ENCODE measurements around the gene DNAH5. TPM values are rescaled to one million over a fixed set of nuclear protein-coding genes. Genes with fewer than 3 reads are reported as not detected.

DNAH5 gene
- total and polyA plus RNA-seq, 2 experiments from 2014 or later, result 0.56 to 0.97 TPM

GRCh38 chr5:13972029-13972428 is 27.5 kb upstream of the DNAH5 start (continued):
- TF ChIP-seq, protein P1, sequence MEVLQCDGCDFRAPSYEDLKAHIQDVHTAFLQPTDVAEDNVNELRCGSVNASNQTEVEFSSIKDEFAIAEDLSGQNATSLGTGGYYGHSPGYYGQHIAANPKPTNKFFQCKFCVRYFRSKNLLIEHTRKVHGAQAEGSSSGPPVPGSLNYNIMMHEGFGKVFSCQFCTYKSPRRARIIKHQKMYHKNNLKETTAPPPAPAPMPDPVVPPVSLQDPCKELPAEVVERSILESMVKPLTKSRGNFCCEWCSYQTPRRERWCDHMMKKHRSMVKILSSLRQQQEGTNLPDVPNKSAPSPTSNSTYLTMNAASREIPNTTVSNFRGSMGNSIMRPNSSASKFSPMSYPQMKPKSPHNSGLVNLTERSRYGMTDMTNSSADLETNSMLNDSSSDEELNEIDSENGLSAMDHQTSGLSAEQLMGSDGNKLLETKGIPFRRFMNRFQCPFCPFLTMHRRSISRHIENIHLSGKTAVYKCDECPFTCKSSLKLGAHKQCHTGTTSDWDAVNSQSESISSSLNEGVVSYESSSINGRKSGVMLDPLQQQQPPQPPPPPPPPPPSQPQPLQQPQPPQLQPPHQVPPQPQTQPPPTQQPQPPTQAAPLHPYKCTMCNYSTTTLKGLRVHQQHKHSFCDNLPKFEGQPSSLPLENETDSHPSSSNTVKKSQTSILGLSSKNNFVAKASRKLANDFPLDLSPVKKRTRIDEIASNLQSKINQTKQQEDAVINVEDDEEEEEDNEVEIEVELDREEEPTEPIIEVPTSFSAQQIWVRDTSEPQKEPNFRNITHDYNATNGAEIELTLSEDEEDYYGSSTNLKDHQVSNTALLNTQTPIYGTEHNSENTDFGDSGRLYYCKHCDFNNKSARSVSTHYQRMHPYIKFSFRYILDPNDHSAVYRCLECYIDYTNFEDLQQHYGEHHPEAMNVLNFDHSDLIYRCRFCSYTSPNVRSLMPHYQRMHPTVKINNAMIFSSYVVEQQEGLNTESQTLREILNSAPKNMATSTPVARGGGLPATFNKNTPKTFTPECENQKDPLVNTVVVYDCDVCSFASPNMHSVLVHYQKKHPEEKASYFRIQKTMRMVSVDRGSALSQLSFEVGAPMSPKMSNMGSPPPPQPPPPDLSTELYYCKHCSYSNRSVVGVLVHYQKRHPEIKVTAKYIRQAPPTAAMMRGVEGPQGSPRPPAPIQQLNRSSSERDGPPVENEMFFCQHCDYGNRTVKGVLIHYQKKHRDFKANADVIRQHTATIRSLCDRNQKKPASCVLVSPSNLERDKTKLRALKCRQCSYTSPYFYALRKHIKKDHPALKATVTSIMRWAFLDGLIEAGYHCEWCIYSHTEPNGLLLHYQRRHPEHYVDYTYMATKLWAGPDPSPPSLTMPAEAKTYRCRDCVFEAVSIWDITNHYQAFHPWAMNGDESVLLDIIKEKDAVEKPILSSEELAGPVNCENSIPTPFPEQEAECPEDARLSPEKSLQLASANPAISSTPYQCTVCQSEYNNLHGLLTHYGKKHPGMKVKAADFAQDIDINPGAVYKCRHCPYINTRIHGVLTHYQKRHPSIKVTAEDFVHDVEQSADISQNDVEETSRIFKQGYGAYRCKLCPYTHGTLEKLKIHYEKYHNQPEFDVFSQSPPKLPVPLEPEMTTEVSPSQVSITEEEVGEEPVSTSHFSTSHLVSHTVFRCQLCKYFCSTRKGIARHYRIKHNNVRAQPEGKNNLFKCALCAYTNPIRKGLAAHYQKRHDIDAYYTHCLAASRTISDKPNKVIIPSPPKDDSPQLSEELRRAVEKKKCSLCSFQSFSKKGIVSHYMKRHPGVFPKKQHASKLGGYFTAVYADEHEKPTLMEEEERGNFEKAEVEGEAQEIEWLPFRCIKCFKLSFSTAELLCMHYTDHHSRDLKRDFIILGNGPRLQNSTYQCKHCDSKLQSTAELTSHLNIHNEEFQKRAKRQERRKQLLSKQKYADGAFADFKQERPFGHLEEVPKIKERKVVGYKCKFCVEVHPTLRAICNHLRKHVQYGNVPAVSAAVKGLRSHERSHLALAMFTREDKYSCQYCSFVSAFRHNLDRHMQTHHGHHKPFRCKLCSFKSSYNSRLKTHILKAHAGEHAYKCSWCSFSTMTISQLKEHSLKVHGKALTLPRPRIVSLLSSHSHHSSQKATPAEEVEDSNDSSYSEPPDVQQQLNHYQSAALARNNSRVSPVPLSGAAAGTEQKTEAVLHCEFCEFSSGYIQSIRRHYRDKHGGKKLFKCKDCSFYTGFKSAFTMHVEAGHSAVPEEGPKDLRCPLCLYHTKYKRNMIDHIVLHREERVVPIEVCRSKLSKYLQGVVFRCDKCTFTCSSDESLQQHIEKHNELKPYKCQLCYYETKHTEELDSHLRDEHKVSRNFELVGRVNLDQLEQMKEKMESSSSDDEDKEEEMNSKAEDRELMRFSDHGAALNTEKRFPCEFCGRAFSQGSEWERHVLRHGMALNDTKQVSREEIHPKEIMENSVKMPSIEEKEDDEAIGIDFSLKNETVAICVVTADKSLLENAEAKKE (CRISPR knock-in tag; IDR thresholded peaks at IDR 0.05), result no peak

DNA sequence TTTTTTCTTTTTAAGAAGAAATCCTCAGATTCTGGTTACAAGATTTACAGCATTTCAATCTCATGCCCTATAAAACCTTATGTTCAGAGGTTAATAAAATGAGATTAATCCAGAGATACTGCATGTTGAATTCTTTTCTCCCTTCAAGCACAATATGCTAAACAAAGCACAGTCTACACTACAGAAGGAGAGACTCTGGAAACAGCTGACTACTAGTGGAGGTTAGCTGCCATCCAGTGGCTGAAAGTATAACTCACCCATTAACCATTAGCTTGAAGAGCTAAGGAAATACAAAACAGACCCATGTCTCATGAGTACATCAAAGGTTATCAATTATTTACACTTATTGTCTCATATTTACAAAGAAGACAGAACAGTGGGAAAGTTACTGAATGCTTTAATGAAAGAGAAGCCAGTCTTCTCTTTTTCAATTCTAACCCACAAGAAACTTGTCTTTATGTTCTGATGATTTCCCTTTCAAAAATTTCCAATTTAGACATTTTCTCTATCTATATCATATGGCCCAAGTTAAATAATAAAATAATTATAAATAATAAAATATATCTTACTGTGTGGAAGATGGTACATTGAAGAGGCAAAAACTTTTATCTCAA is 12.7 kb upstream of the DNAH5 start:
- ATAC-seq (peak; percentile 98), DNase-seq (ENCODE audit: low spot score) (peak; percentile 89)
- H3K27ac ChIP-seq (ENCODE audit: low read depth), result no peak overlapping the region
- H3K4me2 ChIP-seq, result no peak overlapping the region
- no peak overlapping the region for H3K4me3 ChIP-seq
- H3K79me2 ChIP-seq (replicated peaks; ENCODE audit: insufficient read depth), result no peaks in the 10 kb centered on the region
- H2AFZ ChIP-seq, result no peak overlapping the region
- H4K20me1 ChIP-seq (replicated peaks; ENCODE audit: insufficient read depth), result no peaks in the 10 kb centered on the region
- Mint-ChIP-seq H3K4me3 (no peak overlapping the region), H3K4me1 (peaks cover 2% of the 10 kb centered on the region; the same call in 1 of the 3 replicates), H3K27ac (no peak overlapping the region), H3K36me3 (ENCODE audit: low read depth) (no peaks in the 10 kb centered on the region), H3K27me3 (ENCODE audit: insufficient read depth, low read depth, poor library complexity) (no peaks in the 10 kb centered on the region), H3K9me3 (no peaks in the 10 kb centered on the region)
- H3K4me1 ChIP-seq (ENCODE audit: insufficient read depth), result no peaks in the 10 kb centered on the region
- H3K36me3 ChIP-seq (ENCODE audit: insufficient read depth), result no peaks in the 10 kb centered on the region
- H3K27me3 ChIP-seq (ENCODE audit: insufficient read depth), result no peaks in the 10 kb centered on the region
- H3F3A ChIP-seq (replicated peaks; ENCODE audit: low read depth), result no peaks in the 10 kb centered on the region
- no peaks in the 10 kb centered on the region for H3K9me2 ChIP-seq (ENCODE audit: insufficient read depth)
- TF ChIP-seq ZNF331 (CRISPR knock-in tag; IDR thresholded peaks at IDR 0.05; ENCODE audit: low read depth) (no peak), REST (IDR thresholded peaks at IDR 0.05; ENCODE audit: unreplicated experiment) (no peak), STAT1 (IDR thresholded peaks at IDR 0.05; ENCODE audit: unreplicated experiment) (no peak)
- TF ChIP-seq, protein P1 (CRISPR knock-in tag; IDR thresholded peaks at IDR 0.05), result no peak

Data from GM23338 (cell line).